SK-N-DZ (cell line): ENCODE measurements around the gene RUBCN.
"Not testable (repeated sequence)": the region's sequence is repeated elsewhere in the genome, so short reads cannot be mapped to it uniquely, and the experiment has no call there.

Experiments
- DNase-seq: peaks from one replicate; pipeline ENCODE4 v3.0.0-alpha.2; 2015; ENCODE audit warnings: low spot score

RUBCN gene

DNA sequence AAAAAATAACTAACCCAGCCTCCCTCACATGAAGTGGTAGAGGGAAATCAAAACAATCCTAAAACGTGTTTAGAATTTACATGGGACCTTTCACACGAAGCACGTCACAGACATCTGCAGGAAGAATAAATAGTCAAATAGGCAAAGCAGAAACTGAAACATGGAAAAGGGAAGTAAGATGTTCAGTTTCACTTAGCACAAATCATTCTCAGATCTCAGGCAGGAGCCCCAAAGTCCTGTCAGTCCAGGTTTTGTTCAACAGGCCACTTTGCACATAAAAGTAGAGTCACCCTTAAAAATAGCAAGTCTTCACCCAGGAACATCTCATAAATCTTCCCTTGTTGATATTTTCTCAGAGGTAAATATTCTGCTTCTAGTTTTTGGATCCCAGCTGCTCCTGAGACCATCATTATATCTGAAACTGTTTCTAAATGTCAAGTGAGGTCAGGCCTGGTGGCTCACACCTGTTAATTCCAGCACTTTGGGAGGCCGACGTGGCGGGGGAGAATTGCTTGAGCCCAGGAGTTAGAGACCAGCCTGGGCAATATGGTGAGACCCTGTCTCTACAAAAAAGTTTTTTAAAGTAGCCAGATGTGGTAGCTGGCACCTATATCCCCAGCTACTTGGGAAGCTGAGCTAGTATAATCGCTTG is 1.9 kb downstream of the RUBCN start:
- DNase-seq: no peak

DNA sequence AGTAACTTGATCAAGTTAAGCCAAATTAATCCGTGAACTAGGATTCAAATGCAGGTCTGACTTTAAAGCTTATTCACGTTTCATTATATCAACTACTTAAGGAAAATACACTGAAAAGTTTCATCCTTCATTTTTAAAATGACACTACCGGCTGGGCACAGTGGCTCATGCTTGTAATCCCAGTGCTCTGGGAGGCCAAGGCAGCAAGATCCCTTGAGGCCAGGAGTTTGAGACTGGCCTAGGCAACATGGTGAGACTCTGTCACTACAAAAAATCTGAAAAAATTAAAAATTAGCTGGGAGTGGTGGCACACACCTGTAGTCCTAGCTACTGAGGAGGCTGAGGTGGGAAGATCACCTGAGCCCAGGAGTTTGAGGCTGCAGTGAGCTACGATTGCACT is 3.7 kb downstream of the RUBCN start:
- DNase-seq: no peak

- DNase-seq: not testable (repeated sequence)
Observed at GRCh38 chr3:197731483-197731882, 5.2 kb downstream of the RUBCN start.

DNA sequence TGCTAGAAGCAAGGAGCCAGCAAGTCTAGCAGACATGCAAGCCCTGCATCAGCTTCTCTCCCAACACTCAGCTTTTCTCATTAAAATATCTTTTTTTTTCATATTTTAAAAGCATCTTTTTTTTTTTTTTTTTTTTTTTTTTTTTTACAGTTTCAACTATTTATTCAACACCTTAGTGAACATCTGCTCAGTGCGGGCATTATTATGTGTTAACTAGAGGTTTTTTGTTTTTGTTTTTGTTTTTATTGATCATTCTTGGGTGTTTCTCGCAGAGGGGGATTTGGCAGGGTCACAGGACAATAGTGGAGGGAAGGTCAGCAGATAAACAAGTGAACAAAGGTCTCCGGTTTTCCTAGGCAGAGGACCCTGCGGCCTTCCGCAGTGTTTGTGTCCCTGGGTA is 5.9 kb downstream of the RUBCN start:
- not testable (repeated sequence) for DNase-seq

GRCh38 chr3:197730200-197730599 is 6.5 kb downstream of the RUBCN start:
- DNase-seq: no peak

DNA sequence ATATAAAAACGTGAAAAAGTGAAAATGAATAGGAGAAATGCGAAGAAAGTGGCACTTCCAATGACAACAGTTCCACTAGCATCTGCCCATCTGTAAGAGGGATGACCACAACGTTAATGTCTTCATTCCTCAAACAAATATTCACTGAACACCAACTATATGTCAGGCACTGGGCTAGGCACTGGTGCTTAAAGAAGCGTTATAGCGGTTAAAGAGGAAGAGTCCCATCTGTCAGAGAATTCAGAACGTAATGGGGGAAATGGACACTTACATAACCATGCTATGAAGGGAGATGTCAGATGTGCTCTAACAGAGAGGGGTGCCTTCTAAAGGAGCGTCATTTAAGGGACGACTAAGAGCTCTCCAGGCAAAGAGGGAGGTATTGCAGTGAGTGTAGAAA is 8.2 kb downstream of the RUBCN start:
- DNase-seq: no peak

GRCh38 chr3:197727878-197728277 is 8.8 kb downstream of the RUBCN start:
- not testable (repeated sequence) for DNase-seq

DNA sequence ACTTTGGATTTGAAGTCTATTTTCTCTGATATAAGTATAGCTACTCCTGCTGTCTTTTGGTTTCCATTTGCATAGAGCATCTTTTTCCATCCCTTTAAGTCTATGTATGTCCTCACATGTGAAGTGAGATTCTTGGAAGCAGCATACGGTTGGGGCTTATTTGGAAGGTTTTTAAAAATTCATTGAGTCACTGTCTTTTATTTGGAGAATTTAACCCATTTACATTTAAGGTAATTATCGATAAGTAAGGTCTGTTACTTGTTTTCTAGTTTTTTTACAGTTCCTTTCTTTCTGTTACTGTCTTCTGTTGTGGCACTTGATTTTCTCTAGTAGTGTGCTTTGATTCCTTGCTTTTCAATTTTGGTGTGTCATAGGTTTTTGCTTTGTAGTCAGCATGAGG is 14.0 kb downstream of the RUBCN start:
- no peak for DNase-seq

DNA sequence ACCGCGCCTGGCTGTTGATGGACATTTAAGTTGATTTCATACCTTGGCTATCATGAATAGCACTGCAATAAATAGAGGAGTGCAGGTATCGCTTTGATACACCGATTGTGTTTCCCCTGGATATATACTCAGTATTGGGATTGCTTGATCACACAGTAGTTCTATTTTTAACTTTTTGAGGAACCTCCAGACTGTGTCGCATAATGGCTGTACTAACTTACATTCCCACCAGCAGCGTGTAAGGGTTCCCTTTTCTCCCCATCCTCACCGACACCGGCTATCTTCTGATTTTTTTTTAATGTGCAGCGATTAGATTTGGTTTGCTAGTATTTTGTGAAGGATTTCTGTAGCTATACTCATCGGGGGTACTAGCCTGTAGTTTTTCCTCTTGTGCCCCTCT is 16.0 kb downstream of the RUBCN start:
- DNase-seq: no peak

GRCh38 chr3:197718891-197719290 is 17.8 kb downstream of the RUBCN start:
- DNase-seq: no peak

GRCh38 chr3:197714251-197714650 is 22.5 kb downstream of the RUBCN start:
- no peak for DNase-seq

- no peak for DNase-seq
Observed at GRCh38 chr3:197713477-197713822, 23.3 kb downstream of the RUBCN start.

DNA sequence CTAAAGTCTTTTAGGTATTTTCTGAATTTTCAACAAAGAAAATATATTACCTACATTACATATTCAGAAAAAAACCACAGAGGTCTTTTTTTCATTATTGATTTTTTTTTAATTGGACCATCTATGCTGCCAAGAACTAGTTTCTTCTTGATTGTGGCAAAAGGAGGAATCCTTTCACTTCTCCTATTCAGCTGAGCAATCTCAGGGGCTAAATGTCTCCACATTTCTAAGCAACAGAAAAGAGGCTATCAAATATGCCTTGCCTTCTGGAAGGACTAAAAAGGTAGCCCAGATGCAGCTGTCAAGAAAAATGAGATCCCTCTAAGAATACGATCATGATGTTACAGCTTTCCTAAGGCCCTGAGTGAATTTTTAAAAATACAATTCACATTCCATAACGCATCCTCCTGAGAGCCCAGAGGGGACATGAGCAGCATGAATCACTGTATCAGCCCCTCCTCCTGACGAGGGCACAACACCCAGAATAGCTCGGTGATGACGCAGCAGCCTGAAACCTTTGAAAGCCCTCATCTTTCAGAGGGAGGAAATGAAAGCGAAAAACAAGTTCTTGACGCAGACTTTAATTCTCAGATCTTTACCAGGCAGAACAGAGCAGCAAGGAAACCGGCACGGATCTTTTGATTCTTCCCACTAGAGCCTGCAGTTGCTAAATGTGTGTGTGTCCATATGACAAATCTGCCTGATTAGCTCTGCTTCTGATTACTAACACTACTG is 24.6 kb downstream of the RUBCN start:
- no peak for DNase-seq

- not testable (repeated sequence) for DNase-seq
Observed at GRCh38 chr3:197710965-197711364, 25.7 kb downstream of the RUBCN start.

GRCh38 chr3:197709135-197709534 is 27.6 kb downstream of the RUBCN start:
- DNase-seq: no peak

DNA sequence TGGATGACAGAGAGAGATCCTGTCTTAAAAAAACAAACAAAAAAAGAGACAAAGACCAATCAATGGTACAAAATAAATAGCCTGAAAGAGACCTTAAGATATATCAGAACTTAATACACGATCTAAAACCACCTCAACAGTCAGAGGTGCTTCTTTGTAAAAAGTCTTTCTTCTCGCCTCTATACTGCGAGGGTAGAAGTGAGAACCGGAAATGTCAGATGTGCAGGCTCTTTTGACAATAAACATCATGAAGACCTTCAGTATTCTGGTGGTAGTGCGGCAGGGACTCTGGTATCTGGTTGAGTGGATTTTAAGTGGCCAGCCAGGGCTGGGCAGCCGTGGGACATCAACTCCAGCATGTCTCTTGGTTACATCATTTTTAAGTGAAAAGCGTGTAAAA is 30.0 kb downstream of the RUBCN start:
- DNase-seq: no peak

DNA sequence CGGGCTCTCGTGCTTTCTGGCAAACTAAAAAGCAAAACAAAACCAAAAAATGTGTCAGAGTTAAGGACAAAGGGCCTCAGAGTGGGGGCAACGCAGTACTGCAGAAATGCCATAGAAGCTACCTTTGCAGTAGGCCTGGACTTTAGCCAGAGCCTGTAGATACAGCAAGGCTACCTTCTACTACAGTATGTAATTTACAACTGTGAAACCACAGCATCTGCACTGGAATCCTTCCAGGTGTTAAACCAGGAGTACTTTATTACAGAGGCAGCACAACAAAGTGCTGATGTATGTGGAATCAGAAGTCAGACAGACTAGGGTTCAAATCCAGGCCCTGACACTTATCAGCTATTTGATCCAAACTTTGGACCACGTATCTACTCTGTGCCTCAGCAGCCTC is 34.9 kb downstream of the RUBCN start:
- no peak for DNase-seq

DNA sequence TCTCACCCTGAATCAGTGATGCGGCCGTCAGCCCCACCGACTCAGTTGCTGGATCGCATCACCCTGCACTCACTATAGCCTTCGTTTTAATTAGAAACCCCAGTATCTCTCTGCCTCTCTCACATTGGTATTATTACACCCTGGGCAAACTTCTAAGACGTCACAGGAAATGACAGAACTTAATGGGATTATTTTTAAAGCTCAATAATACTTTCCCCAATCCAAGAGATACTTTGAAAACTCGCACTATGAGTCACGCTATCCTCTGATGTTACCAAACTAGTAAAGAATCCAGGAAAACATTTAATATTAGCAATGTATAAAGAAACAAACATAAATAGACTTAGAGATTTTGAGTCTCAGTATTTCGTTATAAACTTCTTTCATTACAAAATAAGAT is 36.6 kb downstream of the RUBCN start:
- no peak for DNase-seq

- DNase-seq: no peak
Observed at GRCh38 chr3:197697355-197697754, 39.3 kb downstream of the RUBCN start.

DNA sequence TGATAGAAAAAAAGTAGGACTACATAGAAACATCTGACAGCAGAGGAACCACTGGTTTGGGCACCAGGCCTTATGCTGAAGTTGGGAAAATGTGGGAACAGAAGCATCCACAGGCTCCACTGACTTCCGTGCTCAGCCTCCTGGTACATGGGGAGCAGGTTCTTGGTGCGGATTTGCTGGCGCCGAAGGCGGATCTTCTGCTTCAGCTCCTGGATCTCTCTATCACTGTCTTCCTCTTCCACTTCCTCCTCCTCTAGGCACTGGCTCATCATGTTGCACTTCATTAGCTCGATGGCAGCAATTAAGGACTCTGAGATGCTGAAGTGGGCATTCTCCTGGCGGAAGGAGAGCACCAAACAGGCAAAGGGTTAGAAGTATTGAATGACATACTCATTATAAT is 42.5 kb downstream of the RUBCN start:
- DNase-seq: no peak

- no peak for DNase-seq
Observed at GRCh38 chr3:197692641-197693040, 44.1 kb downstream of the RUBCN start.

GRCh38 chr3:197690754-197691153 is 46.0 kb downstream of the RUBCN start:
- no peak for DNase-seq

DNA sequence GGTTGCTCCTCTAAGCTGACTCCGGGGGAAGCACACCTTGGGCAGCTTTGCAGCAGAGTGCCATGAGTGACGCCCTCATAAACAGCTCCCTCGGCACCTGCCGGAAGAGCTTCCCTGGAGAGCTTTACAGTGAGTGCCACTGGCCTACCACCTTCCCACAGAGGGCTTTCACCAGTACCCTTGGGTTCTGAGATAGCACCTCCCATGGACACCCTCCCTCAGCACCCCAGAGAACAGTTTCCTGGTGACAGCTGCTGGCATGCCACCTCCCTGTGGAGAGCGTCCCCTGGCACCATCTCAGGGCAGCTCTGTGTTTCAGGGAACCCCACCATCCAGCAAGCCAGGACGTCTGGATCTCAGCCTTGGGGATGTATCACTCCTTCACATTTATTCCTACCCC is 49.1 kb downstream of the RUBCN start:
- no peak for DNase-seq

GRCh38 chr3:197686899-197687298 is 49.8 kb downstream of the RUBCN start:
- no peak for DNase-seq
